ENCODE measurements around the gene ARID3A.
A peak's percentile ranks its signal among the peaks of the same experiment; 100 is the strongest.

Gene ARID3A

GRCh38 chr19:919199-920050 is 6.4 kb upstream of the ARID3A start:
- TF ChIP-seq JUND (IDR thresholded peaks at IDR 0.05; ENCODE audit: low read depth), result no peak
- DNase-seq (ENCODE audit: low read depth in 1 of 2, low spot score in 1 of 2), result peak in 1 of 2 experiments; percentile 43
- in situ Hi-C loops (cut with HindIII; ENCODE audit: low pct_unique_long_range_greater_than_20kb, low sequenced_read_pairs), result no loop called here

- DNase-seq (ENCODE audit: low read depth in 1 of 2, low spot score in 1 of 2), result peak in 1 of 2 experiments; percentile 45
- in situ Hi-C loops (cut with HindIII; ENCODE audit: low pct_unique_long_range_greater_than_20kb, low sequenced_read_pairs), result no loop called here
- TF ChIP-seq JUND (IDR thresholded peaks at IDR 0.05; ENCODE audit: low read depth), result no peak
These were observed 5.6 kb upstream of the ARID3A start for GRCh38 chr19:920051-920864.

- in situ Hi-C loops (cut with HindIII; ENCODE audit: low pct_unique_long_range_greater_than_20kb, low sequenced_read_pairs), result no loop called here
- peak in 1 of 2 experiments; percentile 50 for DNase-seq (ENCODE audit: low read depth in 1 of 2, low spot score in 1 of 2)
- no peak for TF ChIP-seq JUND (IDR thresholded peaks at IDR 0.05; ENCODE audit: low read depth)
These were observed 1.2 kb upstream of the ARID3A start for GRCh38 chr19:924553-925086.

- in situ Hi-C loops (cut with HindIII; ENCODE audit: low pct_unique_long_range_greater_than_20kb, low sequenced_read_pairs), result no loop called here
- DNase-seq (ENCODE audit: low read depth in 1 of 2, low spot score in 1 of 2), result peak; percentile 75 to 82
These were observed 729 bp upstream of the ARID3A start for GRCh38 chr19:925087-925525.

GRCh38 chr19:926323-926588 is 421 bp downstream of the ARID3A start:
- in situ Hi-C loops (cut with HindIII; ENCODE audit: low pct_unique_long_range_greater_than_20kb, low sequenced_read_pairs), result no loop called here
- no peak for DNase-seq (ENCODE audit: low read depth in 1 of 2, low spot score in 1 of 2)
- TF ChIP-seq JUND (IDR thresholded peaks at IDR 0.05; ENCODE audit: low read depth), result no peak

More at GRCh38 chr19:925087-925525, 729 bp upstream of the ARID3A start:
- no peak for TF ChIP-seq JUND (IDR thresholded peaks at IDR 0.05; ENCODE audit: low read depth)

- in situ Hi-C loops (cut with HindIII; ENCODE audit: low pct_unique_long_range_greater_than_20kb, low sequenced_read_pairs), result no loop called here
- TF ChIP-seq JUND (IDR thresholded peaks at IDR 0.05; ENCODE audit: low read depth), result no peak
- peak in 1 of 2 experiments; percentile 43 for DNase-seq (ENCODE audit: low read depth in 1 of 2, low spot score in 1 of 2)
These were observed 935 bp downstream of the ARID3A start for GRCh38 chr19:926589-927350.

- TF ChIP-seq JUND (IDR thresholded peaks at IDR 0.05; ENCODE audit: low read depth), result no peak
- DNase-seq (ENCODE audit: low read depth in 1 of 2, low spot score in 1 of 2), result no peak
- in situ Hi-C loops (cut with HindIII; ENCODE audit: low pct_unique_long_range_greater_than_20kb, low sequenced_read_pairs), result no loop called here
These were observed 1.5 kb downstream of the ARID3A start for GRCh38 chr19:927351-927779.

- DNase-seq (ENCODE audit: low read depth in 1 of 2, low spot score in 1 of 2), result no peak
- no peak for TF ChIP-seq JUND (IDR thresholded peaks at IDR 0.05; ENCODE audit: low read depth)
- in situ Hi-C loops (cut with HindIII; ENCODE audit: low pct_unique_long_range_greater_than_20kb, low sequenced_read_pairs), result no loop called here
These were observed 2.1 kb downstream of the ARID3A start for GRCh38 chr19:927780-928401.

GRCh38 chr19:928471-929202 is 2.8 kb downstream of the ARID3A start:
- in situ Hi-C loops (cut with HindIII; ENCODE audit: low pct_unique_long_range_greater_than_20kb, low sequenced_read_pairs), result no loop called here
- TF ChIP-seq JUND (IDR thresholded peaks at IDR 0.05; ENCODE audit: low read depth), result no peak
- peak; percentile 70 to 82 for DNase-seq (ENCODE audit: low read depth in 1 of 2, low spot score in 1 of 2)

GRCh38 chr19:929203-929890 is 3.5 kb downstream of the ARID3A start:
- no peak for DNase-seq (ENCODE audit: low read depth in 1 of 2, low spot score in 1 of 2)
- in situ Hi-C loops (cut with HindIII; ENCODE audit: low pct_unique_long_range_greater_than_20kb, low sequenced_read_pairs), result no loop called here
- no peak for TF ChIP-seq JUND (IDR thresholded peaks at IDR 0.05; ENCODE audit: low read depth)

- in situ Hi-C loops (cut with HindIII; ENCODE audit: low pct_unique_long_range_greater_than_20kb, low sequenced_read_pairs), result no loop called here
- no peak for DNase-seq (ENCODE audit: low read depth in 1 of 2, low spot score in 1 of 2)
- no peak for TF ChIP-seq JUND (IDR thresholded peaks at IDR 0.05; ENCODE audit: low read depth)
These were observed 4.0 kb downstream of the ARID3A start for GRCh38 chr19:929891-930258.
